Activated CD4-positive, alpha-beta T cell treated with anti-CD3 and anti-CD28 coated beads, Interleukin-2, amount 10 ng/mL, durations not matched to agents 7 days and 5 days (primary cell): ENCODE results near the gene ZNF565. TPM values are rescaled to one million over a fixed set of nuclear protein-coding genes. Genes with fewer than 3 reads are reported as not detected.
"Not testable (repeated sequence)": the region's sequence is repeated elsewhere in the genome, so short reads cannot be mapped to it uniquely, and the experiment has no call there.

Experiments used
- CTCF ChIA-PET: fragments of 350-600 bp; sonication (Branson Sonifier 250); formaldehyde crosslinking; loops from one replicate; lab custom pipeline; 2021; ENCODE audit warnings: antibody characterized with exemption; lab: Charles Lee
- POLR2A ChIA-PET: fragments of 350-600 bp; sonication (Branson Sonifier 250); formaldehyde crosslinking; loops from one replicate; lab custom pipeline; 2021; ENCODE audit warnings: antibody characterized with exemption; lab: Charles Lee
- DNase-seq: peaks from one replicate; pipeline ENCODE4 v3.0.0-alpha.2; 2020
- H3K27ac Mint-ChIP-seq: one replicate; pipeline ENCODE4 v1.8.0; 2021; ENCODE audit warnings: mild to moderate bottlenecking, moderate library complexity, mixed read lengths
- H3K27me3 Mint-ChIP-seq: one replicate; pipeline ENCODE4 v1.8.0; 2021; ENCODE audit warnings: mixed read lengths
- H3K36me3 Mint-ChIP-seq: one replicate; pipeline ENCODE4 v1.8.0; 2021; ENCODE audit warnings: low read depth, mixed read lengths
- H3K4me1 Mint-ChIP-seq: one replicate; pipeline ENCODE4 v1.8.0; 2021; ENCODE audit warnings: mixed read lengths
- H3K4me3 Mint-ChIP-seq: one replicate; pipeline ENCODE4 v1.8.0; 2021; ENCODE audit warnings: mild to moderate bottlenecking, moderate library complexity, mixed read lengths
- H3K9me3 Mint-ChIP-seq: one replicate; pipeline ENCODE4 v1.8.0; 2021; ENCODE audit warnings: mixed read lengths
- total RNA-seq, 2 experiments: library from RNA; stranded (reverse); gene quantifications; one replicate each; pipeline ENCODE4 v1.2.3, GENCODE V29; 2021

The ZNF565 gene
- total RNA-seq, 2 experiments from 2014 or later, result 2.7 to 3.3 TPM

- H3K4me3 Mint-ChIP-seq, result no peak overlapping the region
- no peak for DNase-seq
- CTCF ChIA-PET, result no interaction called here
- peaks cover 1% of the 10 kb centered on the region for H3K36me3 Mint-ChIP-seq
- no peaks in the 10 kb centered on the region for H3K4me1 Mint-ChIP-seq
- no peaks in the 10 kb centered on the region for H3K9me3 Mint-ChIP-seq
- H3K27me3 Mint-ChIP-seq, result no peaks in the 10 kb centered on the region
- no peak overlapping the region for H3K27ac Mint-ChIP-seq
- POLR2A ChIA-PET, result no interaction called here
These were observed 12.8 kb downstream of the ZNF565 start for GRCh38 chr19:36201684-36202083.

GRCh38 chr19:36198119-36198518, 16.3 kb downstream of the ZNF565 start:
- no peak overlapping the region for H3K27ac Mint-ChIP-seq
- H3K27me3 Mint-ChIP-seq, result no peaks in the 10 kb centered on the region
- ChIA-PET CTCF (no interaction called here), POLR2A (no interaction called here)
- H3K4me3 Mint-ChIP-seq, result no peak overlapping the region
- H3K36me3 Mint-ChIP-seq, result peaks cover 6% of the 10 kb centered on the region
- no peaks in the 10 kb centered on the region for H3K9me3 Mint-ChIP-seq
- H3K4me1 Mint-ChIP-seq, result no peaks in the 10 kb centered on the region
- no peak for DNase-seq

DNA sequence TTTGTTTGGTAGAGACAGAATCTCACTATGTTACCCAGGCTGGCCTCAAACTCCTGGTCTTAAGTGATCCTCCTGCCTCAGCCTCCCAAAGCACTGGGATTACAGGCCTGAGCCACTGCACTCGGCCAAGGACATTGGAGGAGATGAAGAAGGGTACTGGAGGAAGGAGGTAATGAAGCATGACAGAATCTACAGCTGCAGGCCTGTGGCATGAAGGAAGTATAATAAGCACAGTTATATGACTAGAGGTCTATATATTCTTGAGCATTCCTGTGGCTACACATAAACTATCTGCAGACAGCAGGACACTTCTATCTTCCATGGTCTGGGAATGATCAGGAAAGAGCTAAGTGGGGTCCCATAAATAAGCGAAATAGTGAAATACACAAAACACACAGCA, 18.2 kb downstream of the ZNF565 start:
- ChIA-PET CTCF (no interaction called here), POLR2A (no interaction called here)
- H3K9me3 Mint-ChIP-seq, result no peaks in the 10 kb centered on the region
- H3K27me3 Mint-ChIP-seq, result no peaks in the 10 kb centered on the region
- H3K27ac Mint-ChIP-seq, result no peak overlapping the region
- H3K4me1 Mint-ChIP-seq, result no peaks in the 10 kb centered on the region
- H3K4me3 Mint-ChIP-seq, result no peak overlapping the region
- DNase-seq, result no peak
- H3K36me3 Mint-ChIP-seq, result peaks cover 7% of the 10 kb centered on the region

- H3K27me3 Mint-ChIP-seq, result not testable (repeated sequence)
- CTCF ChIA-PET, result interaction anchor here (0.6 to 0.7 kb wide), 2 partner anchors 126 to 233 kb away, joined by 3 to 4 read pairs; no protein-coding TSS in a partner anchor
- POLR2A ChIA-PET, result interaction anchor here (0.5 kb wide), 1 partner anchor 1493 kb away, joined by 3 read pairs; no protein-coding TSS in a partner anchor
These were observed 27.7 kb downstream of the ZNF565 start for GRCh38 chr19:36186722-36187121.

GRCh38 chr19:36183245-36183628, 31.2 kb downstream of the ZNF565 start:
- Mint-ChIP-seq H3K27me3 (no peaks in the 10 kb centered on the region), H3K27ac (no peak overlapping the region), H3K9me3 (no peaks in the 10 kb centered on the region), H3K36me3 (peaks cover 6% of the 10 kb centered on the region), H3K4me1 (no peaks in the 10 kb centered on the region), H3K4me3 (no peak overlapping the region)
- ChIA-PET CTCF (interaction anchor here (1.1 kb wide), 1 partner anchor 8 kb away, joined by 3 read pairs; no protein-coding TSS in a partner anchor), POLR2A (no interaction called here)
- no peak for DNase-seq

More at GRCh38 chr19:36186722-36187121, 27.7 kb downstream of the ZNF565 start:
- DNase-seq, H3K4me3 Mint-ChIP-seq, H3K36me3 Mint-ChIP-seq, H3K27ac Mint-ChIP-seq, H3K9me3 Mint-ChIP-seq, H3K4me1 Mint-ChIP-seq: not testable (repeated sequence)

GRCh38 chr19:36182612-36183244, 31.7 kb downstream of the ZNF565 start:
- H3K36me3 Mint-ChIP-seq, result peaks cover 6% of the 10 kb centered on the region
- no peak overlapping the region for H3K4me3 Mint-ChIP-seq
- H3K9me3 Mint-ChIP-seq, result no peaks in the 10 kb centered on the region
- POLR2A ChIA-PET, result no interaction called here
- H3K4me1 Mint-ChIP-seq, result no peaks in the 10 kb centered on the region
- H3K27me3 Mint-ChIP-seq, result no peaks in the 10 kb centered on the region
- CTCF ChIA-PET, result no interaction called here
- no peak overlapping the region for H3K27ac Mint-ChIP-seq
- no peak for DNase-seq

DNA sequence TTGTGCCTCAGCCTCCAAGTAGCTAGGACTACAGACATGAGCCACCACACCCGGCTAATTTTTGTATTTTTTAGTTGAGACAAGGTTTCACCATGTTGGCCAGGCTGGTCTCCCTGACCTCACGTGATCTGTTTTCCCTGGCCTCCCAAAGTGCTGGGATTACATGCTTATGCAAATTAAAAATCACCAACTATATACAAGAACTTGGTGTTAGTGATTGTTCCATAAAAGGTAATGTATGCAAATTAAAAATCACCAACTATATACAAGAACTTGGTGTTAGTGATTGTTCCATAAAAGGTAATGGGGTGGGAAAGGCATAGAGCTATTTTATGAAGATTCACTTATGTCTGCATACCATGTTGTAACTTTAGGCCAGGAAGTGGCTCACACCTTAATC, 35.4 kb downstream of the ZNF565 start:
- H3K36me3 Mint-ChIP-seq, H3K4me3 Mint-ChIP-seq, H3K9me3 Mint-ChIP-seq, H3K4me1 Mint-ChIP-seq, DNase-seq, H3K27me3 Mint-ChIP-seq: not testable (repeated sequence)
- ChIA-PET CTCF (interaction anchor here (0.7 to 1.8 kb wide), 2 partner anchors 51 to 1393 kb away, joined by 3 to 12 read pairs; no protein-coding TSS in a partner anchor), POLR2A (interaction anchor here (0.6 kb wide), 1 partner anchor 573 kb away, joined by 4 read pairs; no protein-coding TSS in a partner anchor)
- H3K27ac Mint-ChIP-seq, result peak overlapping the region; percentile 54

GRCh38 chr19:36173846-36174245, 40.6 kb downstream of the ZNF565 start:
- H3K27me3 Mint-ChIP-seq, H3K36me3 Mint-ChIP-seq, POLR2A ChIA-PET, H3K4me1 Mint-ChIP-seq, DNase-seq, H3K9me3 Mint-ChIP-seq, H3K4me3 Mint-ChIP-seq: not testable (repeated sequence)
- CTCF ChIA-PET, result interaction anchor here (0.8 to 1.9 kb wide), 2 partner anchors 34 to 45 kb away, joined by 3 to 10 read pairs; partner anchors contain the start of gene CAPNS1
- H3K27ac Mint-ChIP-seq, result peak overlapping the region; percentile 66

GRCh38 chr19:36172852-36173251, 41.6 kb downstream of the ZNF565 start:
- no peaks in the 10 kb centered on the region for H3K27me3 Mint-ChIP-seq
- ChIA-PET CTCF (interaction anchor here (1.4 kb wide), 1 partner anchor 45 kb away, joined by 7 read pairs; no protein-coding TSS in a partner anchor), POLR2A (no interaction called here)

GRCh38 chr19:36169084-36169760, 45.2 kb downstream of the ZNF565 start:
- H3K9me3 Mint-ChIP-seq, result no peaks in the 10 kb centered on the region
- peak overlapping the region; percentile 43 for H3K27ac Mint-ChIP-seq
- H3K27me3 Mint-ChIP-seq, result no peaks in the 10 kb centered on the region
- ChIA-PET POLR2A (no interaction called here), CTCF (interaction anchor here (0.6 to 3.2 kb wide), 5 partner anchors 19 to 165 kb away, joined by 3 to 18 read pairs (median 4); no protein-coding TSS in a partner anchor)
- peaks cover 5% of the 10 kb centered on the region for H3K4me1 Mint-ChIP-seq
- no peaks in the 10 kb centered on the region for H3K36me3 Mint-ChIP-seq
- no peak for DNase-seq
- H3K4me3 Mint-ChIP-seq, result no peak overlapping the region

More at GRCh38 chr19:36172852-36173251, 41.6 kb downstream of the ZNF565 start:
- H3K4me1 Mint-ChIP-seq, result peaks cover 5% of the 10 kb centered on the region
- H3K4me3 Mint-ChIP-seq, result no peak overlapping the region
- no peak overlapping the region for H3K27ac Mint-ChIP-seq
- DNase-seq, result no peak
- H3K36me3 Mint-ChIP-seq, result no peaks in the 10 kb centered on the region
- H3K9me3 Mint-ChIP-seq, result no peaks in the 10 kb centered on the region

DNA sequence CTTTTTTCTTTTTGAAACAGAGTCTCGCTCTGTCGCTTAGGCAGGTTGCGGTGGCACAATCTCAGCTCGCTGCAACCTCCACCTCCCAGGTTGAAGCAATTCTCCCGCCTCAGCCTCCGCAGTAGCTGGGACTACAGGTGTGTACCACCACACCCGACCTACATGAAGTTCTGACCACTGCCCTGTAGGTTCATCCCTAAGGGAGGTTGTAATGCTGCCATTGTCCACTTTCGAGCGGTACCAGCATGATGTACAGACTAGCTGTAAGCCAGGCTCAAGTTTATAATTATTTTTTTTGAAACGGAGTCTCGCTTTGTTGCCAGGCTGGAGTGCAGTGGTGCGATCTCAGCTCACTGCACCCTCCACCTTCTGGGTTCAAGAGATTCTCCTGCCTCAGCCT, 50.7 kb downstream of the ZNF565 start:
- no peak for DNase-seq
- Mint-ChIP-seq H3K4me3 (no peak overlapping the region), H3K27ac (no peak overlapping the region), H3K27me3 (no peaks in the 10 kb centered on the region), H3K36me3 (no peaks in the 10 kb centered on the region), H3K9me3 (no peaks in the 10 kb centered on the region), H3K4me1 (no peaks in the 10 kb centered on the region)
- ChIA-PET POLR2A (interaction anchor here (0.5 kb wide), 1 partner anchor 108 kb away, joined by 3 read pairs; no protein-coding TSS in a partner anchor), CTCF (interaction anchor here (1.3 to 1.8 kb wide), 2 partner anchors 36 to 37 kb away, joined by 4 read pairs; no protein-coding TSS in a partner anchor)

GRCh38 chr19:36160821-36161596, 53.5 kb downstream of the ZNF565 start:
- Mint-ChIP-seq H3K27me3 (no peaks in the 10 kb centered on the region), H3K27ac (peak overlapping the region; percentile 19), H3K36me3 (no peaks in the 10 kb centered on the region), H3K4me3 (no peak overlapping the region), H3K9me3 (no peaks in the 10 kb centered on the region), H3K4me1 (no peaks in the 10 kb centered on the region)
- ChIA-PET POLR2A (no interaction called here), CTCF (no interaction called here)
- no peak for DNase-seq
